Nephron progenitor cell (in vitro differentiated cells): Measurements from ENCODE around the gene APBB1IP.

ENCODE experiments used
- DNase-seq: peaks from one replicate; pipeline ENCODE4 v3.0.0; 2021
- H3K27ac Mint-ChIP-seq: 2 replicates; pipeline ENCODE4 v1.8.0; 2021; ENCODE audit warnings: mild to moderate bottlenecking, moderate library complexity, mixed read lengths
- H3K27me3 Mint-ChIP-seq: 2 replicates; pipeline ENCODE4 v1.8.0; 2021; ENCODE audit warnings: mild to moderate bottlenecking, low read depth, mixed read lengths; ENCODE audit not compliant: poor library complexity
- H3K36me3 Mint-ChIP-seq: 2 replicates; pipeline ENCODE4 v1.8.0; 2021; ENCODE audit warnings: low read depth, mixed read lengths
- H3K4me1 Mint-ChIP-seq: 2 replicates; pipeline ENCODE4 v1.8.0; 2021; ENCODE audit warnings: mixed read lengths
- H3K4me3 Mint-ChIP-seq: 2 replicates; pipeline ENCODE4 v1.8.0; 2021; ENCODE audit warnings: mild to moderate bottlenecking, moderate library complexity, mixed read lengths
- H3K9me3 Mint-ChIP-seq: 2 replicates; pipeline ENCODE4 v1.8.0; 2021; ENCODE audit warnings: mild to moderate bottlenecking, moderate library complexity, mixed read lengths
- TF ChIP-seq, protein P1 (sequence below): fragments of 200-600 bp; sonication (generic); IDR thresholded peaks from 2 replicates; pipeline ENCODE4 v1.5.0; 2021; ENCODE audit warnings: antibody characterized with exemption

Gene APBB1IP

DNA sequence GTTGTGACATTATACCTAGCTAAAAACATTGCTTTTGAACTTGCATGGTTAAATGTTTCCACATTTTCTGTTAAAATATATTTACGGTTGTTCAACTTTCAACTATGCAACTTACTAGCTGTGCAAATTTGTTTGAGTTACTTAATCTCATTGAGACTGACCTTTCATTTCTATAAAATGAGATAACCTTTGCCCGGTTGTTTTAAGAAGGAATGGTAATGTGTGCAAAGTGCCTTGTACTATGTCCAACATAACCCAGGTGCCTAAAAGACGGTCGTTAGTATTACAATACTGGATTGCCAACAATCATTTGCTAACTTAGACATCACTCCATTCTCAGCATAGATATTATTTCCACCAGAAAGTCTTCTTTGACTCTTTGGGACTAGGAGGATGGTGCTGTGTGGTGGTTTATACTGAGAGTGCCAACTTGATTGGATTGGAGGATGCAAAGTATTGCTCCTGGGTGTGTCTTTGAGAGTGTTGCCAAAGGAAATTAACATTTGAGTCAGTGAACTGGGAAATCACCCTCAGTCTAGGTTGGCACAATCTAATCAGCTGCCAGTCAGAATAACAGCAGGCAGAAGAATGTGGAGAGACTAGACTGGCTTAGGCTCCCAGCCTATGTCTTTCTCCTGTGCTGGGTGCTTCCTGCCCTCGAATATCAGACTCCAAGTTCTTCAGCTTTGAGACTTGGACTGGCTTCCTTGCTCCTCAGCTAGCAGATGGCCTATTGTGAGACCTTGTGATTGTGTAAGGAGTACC lies 174.2 kb downstream of the APBB1IP start:
- Mint-ChIP-seq H3K4me3 (no peak overlapping the region), H3K9me3 (no peaks in the 10 kb centered on the region)

More for the DNA sequence above, 174.2 kb downstream of the APBB1IP start:
- H3K27ac Mint-ChIP-seq = no peak overlapping the region
- H3K36me3 Mint-ChIP-seq = no peaks in the 10 kb centered on the region
- peaks cover 15% of the 10 kb centered on the region for H3K27me3 Mint-ChIP-seq
- H3K4me1 Mint-ChIP-seq = peaks cover 4% of the 10 kb centered on the region
- TF ChIP-seq, protein P1, sequence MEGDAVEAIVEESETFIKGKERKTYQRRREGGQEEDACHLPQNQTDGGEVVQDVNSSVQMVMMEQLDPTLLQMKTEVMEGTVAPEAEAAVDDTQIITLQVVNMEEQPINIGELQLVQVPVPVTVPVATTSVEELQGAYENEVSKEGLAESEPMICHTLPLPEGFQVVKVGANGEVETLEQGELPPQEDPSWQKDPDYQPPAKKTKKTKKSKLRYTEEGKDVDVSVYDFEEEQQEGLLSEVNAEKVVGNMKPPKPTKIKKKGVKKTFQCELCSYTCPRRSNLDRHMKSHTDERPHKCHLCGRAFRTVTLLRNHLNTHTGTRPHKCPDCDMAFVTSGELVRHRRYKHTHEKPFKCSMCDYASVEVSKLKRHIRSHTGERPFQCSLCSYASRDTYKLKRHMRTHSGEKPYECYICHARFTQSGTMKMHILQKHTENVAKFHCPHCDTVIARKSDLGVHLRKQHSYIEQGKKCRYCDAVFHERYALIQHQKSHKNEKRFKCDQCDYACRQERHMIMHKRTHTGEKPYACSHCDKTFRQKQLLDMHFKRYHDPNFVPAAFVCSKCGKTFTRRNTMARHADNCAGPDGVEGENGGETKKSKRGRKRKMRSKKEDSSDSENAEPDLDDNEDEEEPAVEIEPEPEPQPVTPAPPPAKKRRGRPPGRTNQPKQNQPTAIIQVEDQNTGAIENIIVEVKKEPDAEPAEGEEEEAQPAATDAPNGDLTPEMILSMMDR = no peak
- no peak for DNase-seq
